ENCODE results near the gene C2orf81.
"Not testable (repeated sequence)": the region's sequence is repeated elsewhere in the genome, so short reads cannot be mapped to it uniquely, and the experiment has no call there.

The C2orf81 gene

DNA sequence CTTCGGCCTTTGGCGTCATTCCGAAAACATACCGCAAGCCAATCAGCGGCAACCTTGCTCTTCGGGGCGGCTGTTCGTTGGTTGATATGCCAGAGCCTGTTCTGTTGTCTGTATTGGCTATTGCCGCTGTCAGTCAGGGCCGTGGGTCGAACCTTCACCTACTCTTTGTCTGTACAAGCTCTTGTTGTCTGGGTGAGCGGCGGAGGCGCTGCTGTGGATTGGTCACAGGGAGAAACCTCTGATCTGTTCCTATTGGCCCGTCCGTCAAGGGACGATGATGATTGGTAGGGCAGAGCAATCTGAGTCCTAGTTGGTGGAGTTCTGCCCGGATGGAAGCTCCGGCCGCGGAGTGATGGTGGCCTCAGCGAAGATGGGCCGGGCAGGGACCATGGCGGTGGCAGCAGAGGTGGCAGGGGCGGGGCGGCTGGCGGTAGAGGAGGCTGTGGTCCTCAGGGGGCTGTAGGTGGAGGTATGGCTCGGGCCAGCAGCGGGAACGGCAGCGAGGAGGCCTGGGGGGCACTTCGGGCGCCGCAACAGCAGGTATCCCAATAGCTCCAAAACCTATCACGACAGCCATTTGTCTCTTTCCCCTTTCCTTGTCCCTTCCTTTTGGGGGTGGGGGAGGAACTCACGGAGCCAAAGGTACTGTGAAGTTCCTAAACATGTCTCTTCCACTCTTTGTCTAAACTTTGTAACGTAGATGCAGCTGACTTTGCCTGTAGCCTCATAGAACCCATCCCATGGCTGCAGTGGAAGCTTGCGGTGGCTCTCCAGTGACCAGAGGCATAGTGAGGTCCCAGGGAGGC, 36.9 kb upstream of the C2orf81 start, which contains the start of gene WBP1:
TSS of gene WBP1 (plus strand) at position 307 of the 806 bp plus-strand sequence. CDS start at position 472, 165 bp downstream.
- H3K9me3 ChIP-seq (ENCODE audit: control insufficient read depth, low read length): no peaks in the 10 kb centered on the region
- H3K27ac ChIP-seq (ENCODE audit: low read depth, low read length, severe bottlenecking): peak within 1 kb of the TSS; percentile 94
- peaks cover 32% of the 10 kb centered on the region for H3K36me3 ChIP-seq (ENCODE audit: control insufficient read depth, insufficient read depth, low read length)
- H3K4me1 ChIP-seq (ENCODE audit: control insufficient read depth, insufficient read depth, low read length, poor library complexity, severe bottlenecking): peaks cover 17% of the 10 kb centered on the region
- peak within 1 kb of the TSS; percentile 97 for H3K4me3 ChIP-seq (ENCODE audit: extremely low read depth, insufficient read depth, low read length, poor library complexity, severe bottlenecking)
- WGBS, 2 experiments (ENCODE audit: insufficient coverage in 2 of 2): 0 to 1% methylated on average over 12 to 18 of the region's 38 CpGs

- peak overlapping the region; percentile 97 for H3K4me3 ChIP-seq (ENCODE audit: extremely low read depth, insufficient read depth, low read length, poor library complexity, severe bottlenecking)
- peaks cover 17% of the 10 kb centered on the region for H3K4me1 ChIP-seq (ENCODE audit: control insufficient read depth, insufficient read depth, low read length, poor library complexity, severe bottlenecking)
- peaks cover 25% of the 10 kb centered on the region for H3K36me3 ChIP-seq (ENCODE audit: control insufficient read depth, insufficient read depth, low read length)
- WGBS, 2 experiments (ENCODE audit: insufficient coverage in 2 of 2): 0% methylated on average over 27 to 39 of the region's 46 CpGs
- peak overlapping the region; percentile 94 for H3K27ac ChIP-seq (ENCODE audit: low read depth, low read length, severe bottlenecking)
- H3K9me3 ChIP-seq (ENCODE audit: control insufficient read depth, low read length): no peaks in the 10 kb centered on the region
Measured at GRCh38 chr2:74457549-74458131, 36.2 kb upstream of the C2orf81 start.

DNA sequence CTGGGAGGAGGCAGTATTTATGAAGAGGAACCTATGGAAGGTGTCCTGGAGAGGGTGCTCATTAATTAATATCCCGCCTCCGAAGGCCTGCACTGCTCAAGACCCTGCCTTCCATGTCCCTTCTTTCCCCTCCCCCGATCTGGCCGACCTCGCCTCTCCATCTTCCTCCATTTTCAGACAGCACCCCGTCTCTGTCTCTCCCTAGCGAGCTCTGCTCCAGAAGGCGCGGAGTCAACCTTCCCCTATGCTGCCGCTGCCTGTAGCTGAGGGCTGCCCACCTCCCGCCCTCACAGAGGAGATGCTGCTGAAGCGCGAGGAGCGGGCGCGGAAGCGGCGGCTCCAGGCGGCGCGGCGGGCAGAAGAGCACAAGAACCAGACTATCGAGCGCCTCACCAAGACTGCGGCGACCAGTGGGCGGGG, 35.7 kb upstream of the C2orf81 start:
- Histone ChIP-seq H3K4me1 (ENCODE audit: control insufficient read depth, insufficient read depth, low read length, poor library complexity, severe bottlenecking) (peaks cover 17% of the 10 kb centered on the region), H3K4me3 (ENCODE audit: extremely low read depth, insufficient read depth, low read length, poor library complexity, severe bottlenecking) (peak overlapping the region; percentile 97), H3K27ac (ENCODE audit: low read depth, low read length, severe bottlenecking) (peak overlapping the region; percentile 94), H3K9me3 (ENCODE audit: control insufficient read depth, low read length) (no peaks in the 10 kb centered on the region), H3K36me3 (ENCODE audit: control insufficient read depth, insufficient read depth, low read length) (peaks cover 20% of the 10 kb centered on the region)
- WGBS, 2 experiments (ENCODE audit: insufficient coverage in 2 of 2): 0 to 3% methylated on average over 22 to 27 of the region's 27 CpGs

GRCh38 chr2:74454654-74455511, 33.5 kb upstream of the C2orf81 start, which contains the start of gene INO80B:
Gene INO80B, plus strand, starts transcription at chr2:74455087. Its CDS starts 30 bp downstream, at chr2:74455117.
- Histone ChIP-seq H3K27ac (ENCODE audit: low read depth, low read length, severe bottlenecking) (peak within 1 kb of the TSS; percentile 48), H3K36me3 (ENCODE audit: control insufficient read depth, insufficient read depth, low read length) (no peaks in the 10 kb centered on the region), H3K4me3 (ENCODE audit: extremely low read depth, insufficient read depth, low read length, poor library complexity, severe bottlenecking) (peak within 1 kb of the TSS; percentile 75), H3K9me3 (ENCODE audit: control insufficient read depth, low read length) (no peaks in the 10 kb centered on the region), H3K4me1 (ENCODE audit: control insufficient read depth, insufficient read depth, low read length, poor library complexity, severe bottlenecking) (peaks cover 17% of the 10 kb centered on the region)
- 6% methylated on average over 36 of the region's 40 CpGs for WGBS, 2 experiments (ENCODE audit: insufficient coverage in 2 of 2)

DNA sequence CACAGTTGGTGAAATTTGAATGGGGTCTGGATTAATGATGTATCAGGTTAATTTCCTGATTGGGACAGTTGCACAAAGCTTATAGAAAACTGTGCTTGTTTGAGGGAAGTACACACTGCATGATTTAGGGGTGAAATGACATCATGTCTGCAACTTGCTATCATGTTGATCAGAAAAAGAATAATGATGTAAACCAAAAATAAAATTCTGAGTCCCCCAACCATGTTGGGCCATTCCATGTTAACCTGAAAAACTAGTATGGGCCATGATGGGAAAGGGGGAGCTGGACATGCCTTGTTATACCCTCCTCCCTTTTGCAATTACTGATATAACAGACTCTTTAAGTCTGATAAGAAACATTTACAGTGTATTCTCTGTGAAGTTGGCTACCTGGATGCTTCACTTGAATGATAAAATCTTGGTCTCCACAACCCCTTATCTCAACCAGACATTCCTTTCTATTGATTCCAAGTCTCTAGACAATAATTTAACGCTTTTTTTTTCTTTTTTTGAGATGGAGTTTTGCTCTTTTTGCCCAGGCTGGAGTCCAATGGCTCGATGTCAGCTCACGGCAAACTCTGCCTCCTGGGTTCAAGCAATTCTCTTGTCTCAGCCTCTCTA, 29.3 kb upstream of the C2orf81 start:
- Histone ChIP-seq H3K36me3 (ENCODE audit: control insufficient read depth, insufficient read depth, low read length) (no peaks in the 10 kb centered on the region), H3K9me3 (ENCODE audit: control insufficient read depth, low read length) (no peaks in the 10 kb centered on the region), H3K4me3 (ENCODE audit: extremely low read depth, insufficient read depth, low read length, poor library complexity, severe bottlenecking) (no peak overlapping the region), H3K4me1 (ENCODE audit: control insufficient read depth, insufficient read depth, low read length, poor library complexity, severe bottlenecking) (peaks cover 1% of the 10 kb centered on the region), H3K27ac (ENCODE audit: low read depth, low read length, severe bottlenecking) (no peak overlapping the region)
- 86 to 100% methylated on average over 2 to 3 of the region's 3 CpGs for WGBS, 2 experiments (ENCODE audit: insufficient coverage in 2 of 2)

DNA sequence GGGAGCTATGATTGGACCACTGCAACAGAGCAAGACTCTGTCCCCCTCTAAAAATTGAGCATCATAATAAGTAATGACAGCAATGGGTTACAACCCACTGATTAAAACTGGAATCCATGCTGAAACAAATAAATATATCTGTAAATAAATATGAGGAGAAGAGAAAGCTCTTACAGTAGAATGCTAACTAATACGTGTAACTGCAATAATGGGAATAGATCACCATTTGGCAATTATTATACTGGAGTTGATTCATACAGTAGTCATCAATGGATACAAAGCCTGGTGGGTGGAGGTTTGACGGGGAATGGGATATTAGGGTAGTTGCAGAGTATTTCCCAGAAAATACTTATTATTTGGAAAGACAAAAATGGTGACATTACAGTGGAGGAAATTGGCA, 27.4 kb upstream of the C2orf81 start:
- Histone ChIP-seq H3K9me3 (ENCODE audit: control insufficient read depth, low read length) (no peaks in the 10 kb centered on the region), H3K27ac (ENCODE audit: low read depth, low read length, severe bottlenecking) (no peak overlapping the region), H3K4me1 (ENCODE audit: control insufficient read depth, insufficient read depth, low read length, poor library complexity, severe bottlenecking) (peaks cover 8% of the 10 kb centered on the region), H3K4me3 (ENCODE audit: extremely low read depth, insufficient read depth, low read length, poor library complexity, severe bottlenecking) (no peak overlapping the region), H3K36me3 (ENCODE audit: control insufficient read depth, insufficient read depth, low read length) (no peaks in the 10 kb centered on the region)
- WGBS, 2 experiments (ENCODE audit: insufficient coverage in 2 of 2): 90 to 100% methylated on average over 1 to 2 of the region's 2 CpGs

DNA sequence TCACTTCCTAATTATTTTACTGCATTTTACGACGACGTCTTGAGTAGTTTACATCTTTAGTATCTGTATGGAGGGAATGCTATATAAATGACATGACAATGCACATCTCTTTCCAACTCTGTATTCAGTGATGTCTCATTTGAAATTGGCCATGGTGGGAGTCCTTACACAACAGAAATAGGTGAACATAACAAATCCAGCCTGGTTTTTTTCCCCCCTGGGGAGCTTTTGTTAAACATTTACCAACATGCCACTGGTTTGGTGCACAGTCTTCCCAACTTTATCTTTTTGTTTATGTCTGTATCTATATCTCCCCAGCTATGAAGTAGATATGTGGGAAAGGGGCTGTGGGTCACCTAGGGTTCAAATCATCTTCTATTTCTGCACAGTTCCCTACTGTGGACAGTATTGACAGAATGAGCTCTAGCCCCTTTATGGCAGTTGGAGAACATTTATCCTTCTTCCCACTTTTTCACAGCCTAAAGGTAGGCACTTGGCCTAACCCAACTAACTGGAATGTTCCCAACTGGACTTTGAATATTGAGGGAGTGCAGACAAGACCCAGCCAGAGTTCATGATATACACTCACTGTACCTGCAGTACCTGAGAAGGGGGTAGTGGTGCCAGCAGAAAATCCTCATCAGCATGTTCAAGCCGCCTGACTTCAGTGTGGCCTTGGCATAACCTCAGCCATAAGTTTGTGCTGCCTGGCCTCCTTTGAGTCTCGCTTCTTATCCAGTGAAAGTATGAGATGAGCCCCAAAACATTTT, 26.0 kb upstream of the C2orf81 start:
- 88 to 94% methylated on average over 1 to 2 of the region's 5 CpGs for WGBS, 2 experiments (ENCODE audit: insufficient coverage in 2 of 2)
- H3K36me3 ChIP-seq (ENCODE audit: control insufficient read depth, insufficient read depth, low read length): no peaks in the 10 kb centered on the region
- no peaks in the 10 kb centered on the region for H3K9me3 ChIP-seq (ENCODE audit: control insufficient read depth, low read length)
- H3K4me3 ChIP-seq (ENCODE audit: extremely low read depth, insufficient read depth, low read length, poor library complexity, severe bottlenecking): no peak overlapping the region
- no peak overlapping the region for H3K27ac ChIP-seq (ENCODE audit: low read depth, low read length, severe bottlenecking)
- peaks cover 8% of the 10 kb centered on the region for H3K4me1 ChIP-seq (ENCODE audit: control insufficient read depth, insufficient read depth, low read length, poor library complexity, severe bottlenecking)

- Histone ChIP-seq H3K4me1 (ENCODE audit: control insufficient read depth, insufficient read depth, low read length, poor library complexity, severe bottlenecking) (peaks cover 8% of the 10 kb centered on the region), H3K36me3 (ENCODE audit: control insufficient read depth, insufficient read depth, low read length) (no peaks in the 10 kb centered on the region), H3K4me3 (ENCODE audit: extremely low read depth, insufficient read depth, low read length, poor library complexity, severe bottlenecking) (no peak overlapping the region), H3K9me3 (ENCODE audit: control insufficient read depth, low read length) (no peaks in the 10 kb centered on the region), H3K27ac (ENCODE audit: low read depth, low read length, severe bottlenecking) (no peak overlapping the region)
- 65 to 89% methylated on average over 3 to 4 of the region's 5 CpGs for WGBS, 2 experiments (ENCODE audit: insufficient coverage in 2 of 2)
Measured at GRCh38 chr2:74444498-74445318, 23.3 kb upstream of the C2orf81 start.

GRCh38 chr2:74442483-74443297, 21.3 kb upstream of the C2orf81 start:
- 79% methylated on average over 8 to 9 of the region's 16 CpGs for WGBS, 2 experiments (ENCODE audit: insufficient coverage in 2 of 2)
- peak overlapping the region; percentile 54 for H3K4me3 ChIP-seq (ENCODE audit: extremely low read depth, insufficient read depth, low read length, poor library complexity, severe bottlenecking)
- H3K9me3 ChIP-seq (ENCODE audit: control insufficient read depth, low read length); H3K36me3 ChIP-seq (ENCODE audit: control insufficient read depth, insufficient read depth, low read length); H3K27ac ChIP-seq (ENCODE audit: low read depth, low read length, severe bottlenecking): not testable (repeated sequence)
- H3K4me1 ChIP-seq (ENCODE audit: control insufficient read depth, insufficient read depth, low read length, poor library complexity, severe bottlenecking): peaks cover 26% of the 10 kb centered on the region

Measured in mesodermal cell (in vitro differentiated cells).